Activated T-helper 2 cell treated with anti-CD3 and anti-CD28 coated beads, Interferon-gamma antibody, Interleukin-2, Interleukin-4, amounts not matched to agents 10 μg/mL and 5 μg/mL and 100 μg/mL, durations not matched to agents 14 hours and 24 hours and 36 hours (primary cell): ENCODE measurements around the gene PON2. TPM values are rescaled to one million over a fixed set of nuclear protein-coding genes. Genes with fewer than 3 reads are reported as not detected.
A peak's percentile ranks its signal among the peaks of the same experiment; 100 is the strongest.

ENCODE experiments used
- DNase-seq: peaks from one replicate; pipeline ENCODE4 v3.0.0; 2021; ENCODE audit warnings: low spot score
- H3K27ac Mint-ChIP-seq: one replicate; pipeline ENCODE4 v1.8.0; 2021; ENCODE audit warnings: mixed read lengths
- H3K27me3 Mint-ChIP-seq: one replicate; pipeline ENCODE4 v1.8.0; 2021; ENCODE audit warnings: low read depth, mixed read lengths
- H3K36me3 Mint-ChIP-seq: one replicate; pipeline ENCODE4 v1.8.0; 2021; ENCODE audit warnings: low read depth, mixed read lengths
- H3K4me1 Mint-ChIP-seq: one replicate; pipeline ENCODE4 v1.8.0; 2021; ENCODE audit warnings: low read depth, mixed read lengths
- H3K4me3 Mint-ChIP-seq: one replicate; pipeline ENCODE4 v1.8.0; 2021; ENCODE audit warnings: low read depth, mild to moderate bottlenecking, moderate library complexity, mixed read lengths
- H3K9me3 Mint-ChIP-seq: one replicate; pipeline ENCODE4 v1.8.0; 2021; ENCODE audit warnings: mixed read lengths
- intact Hi-C: fragments of 100-400 bp; cut with micrococcal nuclease; formaldehyde crosslinking; loops from one replicate; pipeline ENCODE4 v1.15.1; 2023
- total RNA-seq: library from RNA; stranded (reverse); gene quantifications from 2 replicates; pipeline ENCODE4 v1.2.3, GENCODE V29; 2022

PON2 gene
- total RNA-seq, 1 donor from 2014 or later: 16.5 TPM

DNA sequence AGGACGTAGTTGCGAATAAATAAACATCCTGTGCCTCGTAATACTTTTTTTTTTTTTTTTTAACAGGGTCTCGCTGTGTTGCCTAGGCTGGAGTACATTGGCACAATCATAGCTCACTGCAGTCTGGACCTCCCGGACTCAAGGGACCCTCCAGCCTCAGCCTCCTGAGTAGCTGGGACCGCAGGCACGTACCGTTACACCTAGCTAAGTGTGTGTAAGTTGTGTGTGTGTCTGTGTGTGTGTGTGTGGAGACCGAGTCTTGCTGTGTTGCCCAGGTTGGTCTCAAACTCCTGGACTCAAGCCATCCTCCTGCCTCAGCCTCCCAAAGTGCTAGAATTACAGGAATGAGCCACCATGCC, 573 bp upstream of the PON2 start:
- H3K9me3 Mint-ChIP-seq: no peaks in the 10 kb centered on the region
- intact Hi-C loops: loop anchor here (2.0 kb wide), 1 partner anchor 65 kb away; no protein-coding TSS in a partner anchor

DNA sequence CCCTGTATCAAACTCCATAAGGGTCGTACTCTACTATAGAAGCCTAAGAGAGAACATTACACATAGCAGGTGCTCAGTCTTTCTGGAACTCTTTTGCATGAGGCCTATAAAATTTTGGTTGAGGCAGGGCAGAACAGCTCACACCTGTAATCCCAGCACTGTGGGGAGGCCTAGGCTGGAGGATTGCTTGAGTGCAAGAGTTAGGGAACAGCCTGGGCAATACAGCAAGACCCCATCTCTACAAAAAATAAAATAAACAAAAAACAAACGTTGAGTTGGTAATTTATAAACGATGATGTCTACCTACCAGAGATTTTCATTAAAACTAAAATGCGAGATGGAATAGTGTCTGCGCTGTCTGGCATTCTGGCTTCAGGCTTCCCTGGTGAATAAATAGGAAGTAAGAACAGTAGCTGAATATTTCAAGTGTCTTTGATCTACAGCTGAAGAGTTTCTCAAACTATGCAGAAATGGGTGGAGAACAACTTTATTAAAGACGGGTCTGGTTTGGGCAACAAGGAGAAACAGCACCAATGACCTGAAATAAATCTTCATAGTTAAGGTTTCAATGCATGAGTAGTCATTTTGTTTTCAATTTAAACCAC, 774 bp downstream of the PON2 start:
- Mint-ChIP-seq H3K4me3 (peak overlapping the region; percentile 72), H3K27me3 (peaks cover 6% of the 10 kb centered on the region), H3K4me1 (peaks cover 15% of the 10 kb centered on the region), H3K27ac (peak overlapping the region; percentile 63), H3K36me3 (peaks cover 6% of the 10 kb centered on the region), H3K9me3 (no peaks in the 10 kb centered on the region)
- no peak for DNase-seq
- intact Hi-C loops: loop anchor here (2.0 to 5.0 kb wide), 2 partner anchors 37 to 67 kb away; partner anchors contain the start of gene PON3

More for the DNA sequence above, 573 bp upstream of the PON2 start:
- Mint-ChIP-seq H3K4me1 (peaks cover 15% of the 10 kb centered on the region), H3K36me3 (peaks cover 6% of the 10 kb centered on the region), H3K27ac (peak overlapping the region; percentile 77), H3K27me3 (peaks cover 6% of the 10 kb centered on the region), H3K4me3 (peak overlapping the region; percentile 82)
- DNase-seq: no peak

DNA sequence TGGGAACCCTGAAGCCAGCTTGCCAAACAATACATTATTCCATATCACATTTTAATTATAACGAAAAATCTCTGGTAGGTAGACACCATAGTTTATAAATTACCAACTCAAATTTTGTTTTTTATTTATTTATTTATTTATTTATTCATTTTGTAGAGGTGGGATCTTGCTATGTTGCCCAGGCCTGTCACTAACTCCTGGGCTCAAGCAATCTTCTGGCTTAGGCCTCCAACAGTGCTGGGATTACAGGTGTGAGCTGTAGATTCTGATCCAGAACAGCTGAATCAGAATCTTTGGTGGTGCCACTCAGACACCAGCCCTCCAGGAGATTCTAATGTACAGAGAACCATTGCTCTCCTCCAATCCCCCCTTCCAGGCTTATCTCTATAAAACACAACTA, 1.7 kb downstream of the PON2 start:
- no peaks in the 10 kb centered on the region for H3K9me3 Mint-ChIP-seq
- intact Hi-C loops: loop anchor here (5.0 kb wide), 1 partner anchor 36 kb away; the partner anchor contains the start of gene PON3
- DNase-seq: no peak
- H3K27me3 Mint-ChIP-seq: peaks cover 6% of the 10 kb centered on the region
- H3K4me1 Mint-ChIP-seq: peaks cover 15% of the 10 kb centered on the region
- H3K36me3 Mint-ChIP-seq: peaks cover 6% of the 10 kb centered on the region
- H3K27ac Mint-ChIP-seq: no peak overlapping the region
- no peak overlapping the region for H3K4me3 Mint-ChIP-seq

DNA sequence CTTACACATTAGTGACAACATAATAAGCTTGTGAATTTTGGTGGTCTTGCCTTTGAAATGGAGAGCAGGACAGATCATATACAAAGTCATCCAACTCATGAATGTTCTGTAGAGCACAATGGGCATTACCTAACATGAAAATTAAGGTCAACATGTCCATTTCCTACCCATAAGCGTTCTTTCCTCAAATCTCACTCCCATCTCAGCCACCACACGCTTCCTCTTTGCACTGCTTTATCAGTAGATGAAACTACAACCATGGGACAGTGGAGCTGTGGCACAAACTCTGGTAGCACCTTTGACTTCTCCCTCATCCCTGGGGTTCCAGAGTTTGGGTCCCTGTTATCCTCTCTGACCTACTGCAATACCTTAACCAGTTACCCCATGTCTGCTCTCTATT, 2.2 kb downstream of the PON2 start:
- no peak overlapping the region for H3K27ac Mint-ChIP-seq
- peaks cover 15% of the 10 kb centered on the region for H3K4me1 Mint-ChIP-seq
- no peak for DNase-seq
- intact Hi-C loops: loop anchor here (5.0 kb wide), 1 partner anchor 35 kb away; the partner anchor contains the start of gene PON3
- no peaks in the 10 kb centered on the region for H3K9me3 Mint-ChIP-seq
- peaks cover 6% of the 10 kb centered on the region for H3K27me3 Mint-ChIP-seq
- H3K4me3 Mint-ChIP-seq: no peak overlapping the region
- H3K36me3 Mint-ChIP-seq: peaks cover 6% of the 10 kb centered on the region

DNA sequence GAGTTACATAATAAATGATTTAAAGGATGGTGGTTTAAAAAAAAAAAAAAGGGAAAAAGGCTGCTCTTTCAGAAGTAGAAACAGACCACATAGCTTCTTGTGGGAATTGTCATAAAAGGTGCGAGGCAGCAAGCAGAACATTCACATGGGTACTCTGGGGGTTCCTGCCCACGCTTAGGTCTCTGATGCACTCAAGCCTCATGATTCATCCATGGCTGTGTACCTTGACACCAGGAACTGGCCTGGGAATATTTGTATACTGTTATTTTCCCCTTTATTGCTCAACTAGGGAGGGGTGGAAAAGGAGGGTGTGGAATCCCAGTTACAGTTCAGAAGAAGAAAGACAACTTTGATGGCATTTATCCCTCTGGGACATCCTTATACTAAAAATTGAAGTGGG, 4.0 kb downstream of the PON2 start:
- intact Hi-C loops: loop anchor here (5.0 kb wide), 1 partner anchor 34 kb away; the partner anchor contains the start of gene PON3
- peaks cover 6% of the 10 kb centered on the region for H3K36me3 Mint-ChIP-seq
- no peaks in the 10 kb centered on the region for H3K9me3 Mint-ChIP-seq
- H3K27ac Mint-ChIP-seq: no peak overlapping the region
- DNase-seq: no peak
- H3K4me1 Mint-ChIP-seq: peaks cover 15% of the 10 kb centered on the region
- H3K27me3 Mint-ChIP-seq: peaks cover 2% of the 10 kb centered on the region
- H3K4me3 Mint-ChIP-seq: no peak overlapping the region

DNA sequence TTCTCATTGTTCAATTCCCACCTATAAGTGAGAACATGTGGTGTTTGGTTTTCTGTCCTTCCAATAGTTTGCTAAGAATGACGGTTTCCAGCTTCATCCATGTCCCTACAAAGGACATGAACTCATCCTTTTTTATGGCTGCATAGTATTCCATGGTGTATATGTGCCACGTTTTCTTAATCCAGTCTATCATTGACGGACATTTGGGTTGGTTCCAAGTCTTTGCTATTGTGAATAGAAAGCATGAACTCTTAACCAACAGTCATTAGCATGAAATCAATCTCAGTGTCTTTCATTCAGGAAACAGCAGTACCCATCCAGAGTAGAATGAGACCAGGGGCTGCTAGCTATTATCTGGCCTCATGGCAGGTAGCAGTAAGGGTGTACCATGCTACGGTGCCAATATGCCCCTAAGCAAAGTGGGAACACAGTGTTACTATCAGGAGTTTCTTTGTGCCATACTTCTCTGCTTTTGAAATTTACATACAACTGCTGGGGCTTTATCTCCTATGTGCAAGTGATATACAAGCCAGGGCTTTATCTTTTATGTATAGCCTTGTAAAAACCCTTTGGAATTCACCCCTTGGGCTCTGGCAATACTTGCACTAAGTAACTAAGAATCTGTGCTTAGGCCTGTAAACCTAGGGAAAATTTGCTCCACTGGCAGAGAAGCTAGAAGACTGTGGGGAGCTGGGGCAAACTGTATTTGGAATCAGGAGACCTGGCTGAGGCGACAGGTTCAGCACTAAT, 5.4 kb downstream of the PON2 start:
- peaks cover 9% of the 10 kb centered on the region for H3K4me1 Mint-ChIP-seq
- intact Hi-C loops: no loop called here

DNA sequence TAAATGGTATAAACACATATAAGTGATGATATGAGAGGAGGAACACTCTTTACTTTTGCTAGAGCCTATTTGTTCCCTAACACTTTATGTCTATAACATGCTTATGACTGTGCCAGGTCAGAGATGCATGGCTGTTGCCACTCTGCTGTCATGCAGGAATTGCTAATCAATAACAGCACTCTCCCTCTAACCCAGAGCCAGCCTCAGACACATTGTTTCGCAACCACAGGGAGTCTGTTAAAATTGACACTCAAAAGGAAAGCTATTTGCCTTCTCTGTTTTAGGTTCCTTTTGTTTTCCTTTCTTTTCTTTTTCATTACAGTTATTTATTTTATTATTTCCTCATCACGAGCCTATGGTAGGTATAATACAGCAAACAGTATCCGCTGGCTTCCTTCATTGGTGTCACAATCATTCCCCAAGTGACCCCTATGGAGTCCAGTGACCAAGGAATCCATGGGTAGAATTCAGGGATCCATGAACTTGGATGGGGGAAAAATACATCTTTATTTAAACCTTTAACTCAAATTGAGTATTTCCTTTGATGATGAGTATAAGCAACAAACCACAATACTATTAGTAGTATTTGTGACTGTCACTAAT, 6.8 kb downstream of the PON2 start:
- no peak for DNase-seq
- Mint-ChIP-seq H3K36me3 (peaks cover 9% of the 10 kb centered on the region), H3K4me1 (peaks cover 3% of the 10 kb centered on the region), H3K27me3 (no peaks in the 10 kb centered on the region), H3K9me3 (no peaks in the 10 kb centered on the region), H3K4me3 (no peak overlapping the region), H3K27ac (no peak overlapping the region)
- intact Hi-C loops: no loop called here

More for the DNA sequence above, 5.4 kb downstream of the PON2 start:
- DNase-seq: no peak
- H3K9me3 Mint-ChIP-seq: no peaks in the 10 kb centered on the region
- H3K36me3 Mint-ChIP-seq: peaks cover 3% of the 10 kb centered on the region
- no peaks in the 10 kb centered on the region for H3K27me3 Mint-ChIP-seq
- H3K4me3 Mint-ChIP-seq: no peak overlapping the region
- H3K27ac Mint-ChIP-seq: no peak overlapping the region

DNA sequence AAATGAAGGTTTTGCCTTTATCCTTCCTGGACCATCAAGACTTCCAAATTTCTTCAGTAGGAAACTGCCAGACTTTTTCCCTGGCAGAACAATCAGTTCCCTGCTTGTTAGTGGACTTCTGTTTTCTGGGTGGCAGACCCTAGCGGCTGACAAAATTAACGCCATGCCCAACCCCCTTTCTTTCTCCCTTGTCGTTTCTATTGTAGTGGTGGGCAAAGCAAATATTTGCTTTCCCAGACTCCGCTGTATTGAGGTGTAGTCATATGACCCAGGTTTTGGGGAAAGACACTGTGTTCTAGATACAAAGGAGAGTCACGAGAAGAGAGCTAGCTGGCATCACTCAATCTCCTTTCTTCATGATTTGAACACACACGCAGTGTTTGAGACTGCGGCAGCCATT, 7.7 kb downstream of the PON2 start:
- H3K27ac Mint-ChIP-seq: no peak overlapping the region
- intact Hi-C loops: no loop called here

DNA sequence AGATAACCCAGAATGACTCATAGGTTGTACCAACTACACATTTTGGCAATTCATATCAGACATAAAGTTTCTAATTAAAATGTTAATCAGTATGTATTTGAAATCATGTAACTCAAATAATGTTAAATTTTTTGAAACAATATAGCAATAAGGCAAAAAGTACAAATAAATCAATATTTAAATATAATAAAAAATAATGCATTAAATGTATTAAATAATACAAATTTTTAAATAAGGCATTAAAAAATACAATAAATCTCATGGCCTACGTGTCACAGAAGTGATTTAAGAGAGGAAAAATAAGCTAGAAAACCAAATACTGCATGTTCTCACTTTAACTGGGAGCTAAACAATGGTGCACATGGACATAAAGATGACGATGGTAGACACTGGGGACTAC, 9.1 kb downstream of the PON2 start:
- Mint-ChIP-seq H3K4me1 (peaks cover 5% of the 10 kb centered on the region), H3K27ac (no peak overlapping the region), H3K36me3 (peaks cover 9% of the 10 kb centered on the region), H3K9me3 (no peaks in the 10 kb centered on the region), H3K27me3 (no peaks in the 10 kb centered on the region), H3K4me3 (no peak overlapping the region)
- intact Hi-C loops: no loop called here
- DNase-seq: no peak

More for the DNA sequence above, 7.7 kb downstream of the PON2 start:
- no peaks in the 10 kb centered on the region for H3K9me3 Mint-ChIP-seq
- H3K4me1 Mint-ChIP-seq: no peaks in the 10 kb centered on the region
- DNase-seq: no peak
- no peak overlapping the region for H3K4me3 Mint-ChIP-seq
- H3K27me3 Mint-ChIP-seq: no peaks in the 10 kb centered on the region
- peaks cover 9% of the 10 kb centered on the region for H3K36me3 Mint-ChIP-seq

DNA sequence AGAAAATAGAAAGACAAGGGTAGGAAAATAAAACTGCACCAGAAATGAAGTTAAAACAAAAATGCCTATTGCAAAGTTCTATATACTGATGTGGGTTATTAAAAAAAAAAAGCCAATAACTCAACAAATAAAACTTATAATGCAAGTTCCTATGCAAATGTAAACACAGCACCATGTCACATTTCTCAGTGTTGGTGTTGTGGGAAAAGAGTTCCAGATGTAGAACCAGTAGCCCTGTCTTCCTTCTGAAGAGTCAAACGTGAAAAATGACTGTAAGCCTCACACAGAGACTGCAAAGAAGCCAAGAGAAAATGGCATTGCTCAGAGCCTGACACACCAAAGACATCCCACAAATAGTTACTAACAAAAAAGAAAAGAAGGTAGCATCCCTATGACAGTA, 10.1 kb downstream of the PON2 start:
- no peak overlapping the region for H3K27ac Mint-ChIP-seq
- peaks cover 9% of the 10 kb centered on the region for H3K36me3 Mint-ChIP-seq
- no peaks in the 10 kb centered on the region for H3K27me3 Mint-ChIP-seq
- intact Hi-C loops: no loop called here
- no peak for DNase-seq
- H3K9me3 Mint-ChIP-seq: no peaks in the 10 kb centered on the region
- no peak overlapping the region for H3K4me3 Mint-ChIP-seq
- H3K4me1 Mint-ChIP-seq: peaks cover 5% of the 10 kb centered on the region

DNA sequence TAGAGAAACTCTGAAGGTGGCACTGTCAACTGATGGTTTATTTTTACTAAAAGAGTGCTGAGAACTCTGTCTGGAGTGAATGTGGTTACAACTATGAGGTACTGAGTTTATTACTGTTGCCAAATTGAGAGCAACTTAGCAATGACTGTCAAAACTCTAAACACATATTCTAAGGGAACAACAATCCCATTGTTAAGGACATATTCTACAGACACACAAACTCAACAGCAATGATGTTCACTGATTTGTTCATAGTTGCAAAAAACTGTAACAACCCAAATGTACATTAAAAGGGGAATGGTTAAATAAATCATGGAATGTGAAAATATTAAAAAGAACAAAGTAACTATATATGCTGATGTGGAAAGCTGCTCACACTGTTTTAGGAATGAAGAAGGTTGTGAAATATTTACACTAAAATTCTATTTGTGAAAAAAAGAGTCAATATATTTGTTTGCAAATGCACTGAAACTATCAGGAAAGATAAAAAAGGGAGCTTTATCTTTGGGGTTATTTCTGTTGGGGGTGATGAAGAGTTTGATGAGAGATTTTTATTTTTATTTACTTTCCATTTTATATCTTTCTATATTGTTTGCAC, 12.9 kb downstream of the PON2 start:
- Mint-ChIP-seq H3K27ac (no peak overlapping the region), H3K27me3 (no peaks in the 10 kb centered on the region), H3K9me3 (no peaks in the 10 kb centered on the region), H3K4me1 (peaks cover 5% of the 10 kb centered on the region), H3K4me3 (no peak overlapping the region), H3K36me3 (peaks cover 9% of the 10 kb centered on the region)
- no peak for DNase-seq
- intact Hi-C loops: no loop called here

DNA sequence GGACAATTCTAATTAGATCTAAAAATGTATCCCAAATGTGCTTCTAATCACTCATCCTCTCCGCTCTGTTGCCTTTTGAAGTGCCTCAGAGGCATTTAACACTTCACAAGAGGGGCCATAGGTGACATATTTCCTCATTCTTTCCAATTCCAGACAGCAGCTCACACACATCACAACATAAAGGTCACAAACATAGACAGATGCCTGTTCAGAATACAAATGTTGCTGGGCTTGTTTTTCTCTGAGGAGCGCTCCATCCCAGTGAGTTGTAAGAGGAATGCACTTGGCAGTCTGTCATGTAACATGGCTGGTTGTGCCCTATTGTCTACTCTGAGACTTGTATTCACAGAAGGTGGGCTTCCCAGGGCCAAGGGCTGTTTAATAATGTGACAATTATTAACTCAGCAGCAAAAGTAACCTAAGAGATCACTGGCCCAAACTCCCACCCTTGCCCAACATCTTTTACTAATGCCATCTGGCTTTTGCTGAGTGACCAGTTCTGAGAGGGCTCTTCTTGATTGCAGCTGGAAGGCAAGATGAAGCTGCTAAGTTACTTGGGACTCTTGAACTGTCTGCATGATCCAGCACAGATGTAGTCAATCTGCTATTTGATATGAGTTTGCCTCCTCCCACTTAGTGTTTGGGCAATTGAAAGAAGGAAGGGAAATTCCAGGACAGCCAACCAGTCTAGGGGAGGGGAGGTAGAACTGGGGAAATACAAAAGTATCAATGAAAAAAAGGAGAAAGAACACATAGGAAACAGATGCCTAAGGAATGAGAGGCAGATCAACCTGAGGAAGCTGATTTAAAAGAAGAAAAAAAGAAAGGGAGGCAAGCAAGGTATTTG, 13.6 kb downstream of the PON2 start:
- Mint-ChIP-seq H3K9me3 (no peaks in the 10 kb centered on the region), H3K27ac (peak overlapping the region; percentile 39), H3K27me3 (no peaks in the 10 kb centered on the region), H3K4me3 (no peak overlapping the region), H3K36me3 (peaks cover 9% of the 10 kb centered on the region), H3K4me1 (peaks cover 5% of the 10 kb centered on the region)
- DNase-seq: no peak
- intact Hi-C loops: no loop called here
